GM20431 (cell line): ENCODE data around the gene GALNT13.
"Not testable (repeated sequence)": the region's sequence is repeated elsewhere in the genome, so short reads cannot be mapped to it uniquely, and the experiment has no call there.

Source experiments
- in situ Hi-C: fragments of 300-500 bp; cut with MseI, MboI; formaldehyde crosslinking; loops from one replicate; pipeline ENCODE4 v1.15.0; 2020; ENCODE audit warnings: low sequenced_read_pairs; ENCODE audit not compliant: unreplicated experiment

Gene GALNT13

GRCh38 chr2:154452906-154453493, 581.3 kb downstream of the GALNT13 start:
- in situ Hi-C loops, result no loop called here

- in situ Hi-C loops, result no loop called here
Observed at GRCh38 chr2:154455166-154455565, 583.4 kb downstream of the GALNT13 start.

GRCh38 chr2:154455866-154456265, 584.1 kb downstream of the GALNT13 start:
- in situ Hi-C loops, result no loop called here

- in situ Hi-C loops, result no loop called here
Observed at GRCh38 chr2:154457286-154457685, 585.6 kb downstream of the GALNT13 start.

GRCh38 chr2:154459286-154459685, 587.6 kb downstream of the GALNT13 start:
- in situ Hi-C loops, result no loop called here

- in situ Hi-C loops, result no loop called here
Observed at GRCh38 chr2:154462634-154463033, 590.9 kb downstream of the GALNT13 start.

- in situ Hi-C loops, result no loop called here
Observed at GRCh38 chr2:154466226-154466625, 594.5 kb downstream of the GALNT13 start.

GRCh38 chr2:154470376-154470775, 598.7 kb downstream of the GALNT13 start:
- in situ Hi-C loops, result no loop called here

GRCh38 chr2:154471492-154471891, 599.8 kb downstream of the GALNT13 start:
- in situ Hi-C loops, result not testable (repeated sequence)

- in situ Hi-C loops, result no loop called here
Observed at GRCh38 chr2:154477319-154477718, 605.6 kb downstream of the GALNT13 start.

GRCh38 chr2:154480521-154480920, 608.8 kb downstream of the GALNT13 start:
- in situ Hi-C loops, result no loop called here

GRCh38 chr2:154481336-154481735, 609.6 kb downstream of the GALNT13 start:
- in situ Hi-C loops, result no loop called here

- in situ Hi-C loops, result no loop called here
Observed at GRCh38 chr2:154484338-154485099, 612.8 kb downstream of the GALNT13 start.

GRCh38 chr2:154488801-154489200, 617.1 kb downstream of the GALNT13 start:
- in situ Hi-C loops, result no loop called here

- in situ Hi-C loops, result no loop called here
Observed at GRCh38 chr2:154489266-154489858, 617.6 kb downstream of the GALNT13 start.

- in situ Hi-C loops, result no loop called here
Observed at GRCh38 chr2:154490530-154490929, 618.8 kb downstream of the GALNT13 start.

GRCh38 chr2:154495455-154495868, 623.7 kb downstream of the GALNT13 start:
- in situ Hi-C loops, result no loop called here

- in situ Hi-C loops, result no loop called here
Observed at GRCh38 chr2:154497019-154497418, 625.3 kb downstream of the GALNT13 start.
